Right lobe of liver (tissue), 4 donors: Measurements from ENCODE around the gene TTLL12.

Experiments
- POLR2A ChIP-seq: fragments of 450-650 bp; IDR thresholded peaks from one replicate; pipeline ENCODE4 v1.6.1; 2017; ENCODE audit warnings: antibody characterized with exemption, mild to moderate bottlenecking
- TF ChIP-seq, protein P1 (sequence below), 4 donors: fragments of 200-600 bp in 3 of 4; fragments of 450-650 bp in 1 of 4; IDR thresholded peaks; one replicate each; pipeline versions ENCODE4 v1.5.1 to v1.8.0; 2016 to 2022; ENCODE audit warnings: antibody characterized with exemption in 4 of 4, mild to moderate bottlenecking in 2 of 4
- donor health status: DM: no; HTN: no; CAD: no.
- donor health status: DM: no; HTN: no; CAD: no.
- donor health status: DM: no; HTN: yes; CAD: no.

DNA sequence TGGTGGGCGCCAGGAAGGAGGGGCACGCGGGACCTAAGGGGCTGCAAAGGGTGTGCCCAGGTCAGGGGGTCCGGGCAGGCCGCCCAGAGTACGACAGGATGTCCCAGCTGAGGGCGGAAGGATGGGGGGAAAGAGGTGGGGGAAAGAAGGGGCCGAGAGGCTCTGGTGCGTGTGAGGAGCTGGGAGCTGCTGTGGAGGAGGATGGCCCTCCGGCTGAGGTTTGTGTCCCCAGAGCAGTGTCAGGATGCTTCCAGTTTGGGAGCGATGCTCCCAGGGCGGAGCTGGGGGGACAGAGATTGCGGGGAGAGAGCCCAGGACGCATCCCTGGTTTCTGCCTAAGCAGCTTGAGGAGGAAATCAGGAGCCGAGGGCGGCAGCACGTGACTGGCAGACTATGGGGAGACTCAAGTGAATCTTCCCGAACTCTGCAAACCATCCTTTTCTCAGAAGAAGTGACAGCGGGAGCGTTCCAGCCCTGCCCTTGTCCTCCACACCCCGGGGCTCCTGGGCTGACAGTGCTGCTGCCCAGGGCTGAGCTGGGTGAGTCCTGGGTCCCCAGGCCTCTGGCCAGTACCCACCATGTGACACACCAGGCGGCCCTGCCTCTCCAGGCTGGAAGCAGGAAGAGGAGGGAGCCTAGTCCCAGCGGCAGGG, 19.7 kb upstream of the TTLL12 start:
- TF ChIP-seq, protein P1, sequence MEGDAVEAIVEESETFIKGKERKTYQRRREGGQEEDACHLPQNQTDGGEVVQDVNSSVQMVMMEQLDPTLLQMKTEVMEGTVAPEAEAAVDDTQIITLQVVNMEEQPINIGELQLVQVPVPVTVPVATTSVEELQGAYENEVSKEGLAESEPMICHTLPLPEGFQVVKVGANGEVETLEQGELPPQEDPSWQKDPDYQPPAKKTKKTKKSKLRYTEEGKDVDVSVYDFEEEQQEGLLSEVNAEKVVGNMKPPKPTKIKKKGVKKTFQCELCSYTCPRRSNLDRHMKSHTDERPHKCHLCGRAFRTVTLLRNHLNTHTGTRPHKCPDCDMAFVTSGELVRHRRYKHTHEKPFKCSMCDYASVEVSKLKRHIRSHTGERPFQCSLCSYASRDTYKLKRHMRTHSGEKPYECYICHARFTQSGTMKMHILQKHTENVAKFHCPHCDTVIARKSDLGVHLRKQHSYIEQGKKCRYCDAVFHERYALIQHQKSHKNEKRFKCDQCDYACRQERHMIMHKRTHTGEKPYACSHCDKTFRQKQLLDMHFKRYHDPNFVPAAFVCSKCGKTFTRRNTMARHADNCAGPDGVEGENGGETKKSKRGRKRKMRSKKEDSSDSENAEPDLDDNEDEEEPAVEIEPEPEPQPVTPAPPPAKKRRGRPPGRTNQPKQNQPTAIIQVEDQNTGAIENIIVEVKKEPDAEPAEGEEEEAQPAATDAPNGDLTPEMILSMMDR (IDR thresholded peaks at IDR 0.05): no peak
- no peak for TF ChIP-seq POLR2A
